Measurements from ENCODE around the gene TMPRSS6. TPM values are rescaled to one million over a fixed set of nuclear protein-coding genes. Genes with fewer than 3 reads are reported as not detected.
A peak's percentile ranks its signal among the peaks of the same experiment; 100 is the strongest.

Gene TMPRSS6
- total and polyA plus RNA-seq, 11 donors, result 0.91 TPM; not detected in 10

DNA sequence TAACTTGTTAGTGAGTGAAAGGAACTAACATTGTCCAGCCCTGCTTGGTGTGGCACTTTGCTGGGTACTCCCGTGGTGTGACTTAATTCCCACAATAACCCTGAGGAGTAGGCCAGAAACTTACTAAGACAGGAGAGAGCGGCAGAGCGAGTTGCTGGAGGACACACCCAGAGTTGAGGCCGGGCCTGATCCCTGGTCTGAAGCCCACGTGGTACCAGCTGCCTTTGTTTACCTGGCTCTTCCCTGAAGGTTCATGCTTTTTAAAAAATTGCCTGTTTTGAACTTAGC is 89.4 kb downstream of the TMPRSS6 start:
- Histone ChIP-seq H3K9me3 (no peaks in the 10 kb centered on the region), H3K4me1 (peaks cover 9 to 80% (median 46%) of the 10 kb centered on the region in 12 donors), H3K36me3 (peaks cover 0 to 20% (median 9%) of the 10 kb centered on the region in 9 donors), H3K27me3 (no peaks in the 10 kb centered on the region), H3K4me3 (peak overlapping the region; percentile 48 to 99 (median 90)), H3K27ac (peak overlapping the region; percentile 87 to 98 (median 96))
- 0 to 4% (median 1%) methylated on average over 5 of the region's 5 CpGs for WGBS, 4 donors
- intact Hi-C loops (cut with DNase I), result loop anchor here in 1 of 10 donors (10.0 kb wide), 1 partner anchor 55 kb away; no protein-coding TSS in a partner anchor
- peak in 1 of 5 donors; percentile 43 for DNase-seq
- no peak for TF ChIP-seq POLR2A (IDR thresholded peaks at IDR 0.05)
- TF ChIP-seq, protein P1, sequence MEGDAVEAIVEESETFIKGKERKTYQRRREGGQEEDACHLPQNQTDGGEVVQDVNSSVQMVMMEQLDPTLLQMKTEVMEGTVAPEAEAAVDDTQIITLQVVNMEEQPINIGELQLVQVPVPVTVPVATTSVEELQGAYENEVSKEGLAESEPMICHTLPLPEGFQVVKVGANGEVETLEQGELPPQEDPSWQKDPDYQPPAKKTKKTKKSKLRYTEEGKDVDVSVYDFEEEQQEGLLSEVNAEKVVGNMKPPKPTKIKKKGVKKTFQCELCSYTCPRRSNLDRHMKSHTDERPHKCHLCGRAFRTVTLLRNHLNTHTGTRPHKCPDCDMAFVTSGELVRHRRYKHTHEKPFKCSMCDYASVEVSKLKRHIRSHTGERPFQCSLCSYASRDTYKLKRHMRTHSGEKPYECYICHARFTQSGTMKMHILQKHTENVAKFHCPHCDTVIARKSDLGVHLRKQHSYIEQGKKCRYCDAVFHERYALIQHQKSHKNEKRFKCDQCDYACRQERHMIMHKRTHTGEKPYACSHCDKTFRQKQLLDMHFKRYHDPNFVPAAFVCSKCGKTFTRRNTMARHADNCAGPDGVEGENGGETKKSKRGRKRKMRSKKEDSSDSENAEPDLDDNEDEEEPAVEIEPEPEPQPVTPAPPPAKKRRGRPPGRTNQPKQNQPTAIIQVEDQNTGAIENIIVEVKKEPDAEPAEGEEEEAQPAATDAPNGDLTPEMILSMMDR (IDR thresholded peaks at IDR 0.05), result no peak
- ATAC-seq, result peak in 3 of 4 donors; percentile 20 to 26 (median 22)

DNA sequence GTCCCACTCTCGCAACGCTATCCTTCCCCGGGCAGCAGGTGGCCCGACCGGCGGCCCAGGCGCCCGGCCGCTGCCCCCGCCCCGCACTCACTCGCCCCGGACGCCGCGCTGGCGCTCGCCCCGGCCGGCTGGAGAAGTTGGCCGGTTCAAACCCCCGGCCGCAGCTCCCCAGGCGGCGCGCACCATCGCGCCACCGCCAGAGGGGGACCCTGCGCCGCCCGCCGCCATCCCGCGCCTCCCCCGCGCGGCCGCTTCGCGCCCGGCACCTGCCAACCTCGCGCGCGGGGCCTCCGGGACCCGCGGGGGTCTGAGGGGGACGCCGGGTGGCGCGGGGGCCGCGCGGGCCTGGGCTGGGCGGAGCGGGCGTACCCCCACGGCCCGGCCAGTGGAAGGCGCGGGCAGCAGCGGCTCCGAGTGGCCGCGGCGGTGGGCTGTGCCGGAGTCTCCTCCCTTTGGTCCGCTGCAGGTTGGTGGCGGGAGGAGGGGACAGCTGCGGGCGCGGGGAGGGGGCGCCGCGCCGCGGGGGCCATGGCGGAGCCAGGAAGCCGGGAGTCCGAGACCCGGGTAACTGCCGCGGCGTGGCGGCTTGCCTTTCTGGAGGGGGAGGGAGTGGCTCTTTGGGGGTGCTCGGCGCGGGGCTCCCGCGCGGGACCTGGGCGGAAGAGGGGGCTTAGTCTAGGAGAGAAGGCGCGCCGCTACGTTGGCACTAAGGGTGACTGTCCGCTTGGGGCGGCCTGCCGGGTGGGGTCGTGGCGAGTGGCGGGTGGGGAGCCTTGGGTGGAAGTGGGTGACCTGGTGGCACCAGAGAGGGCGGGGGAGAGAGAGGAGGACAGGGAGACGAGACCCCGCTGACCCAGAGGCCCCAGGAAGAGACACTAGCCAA is 90.0 kb downstream of the TMPRSS6 start, which contains the start of the genes MPST and TST:
Gene MPST (plus strand): TSS at position 434 of the 883 bp plus-strand sequence. CDS start 95 bp downstream, at position 529.
Gene TST (minus strand): TSS at position 139 of the 883 bp plus-strand sequence. CDS start 715 bp downstream, outside the sequence.
- Histone ChIP-seq H3K4me3 (peak within 1 kb of the TSS; percentile 66 to 99 (median 90)), H3K27ac (peak within 1 kb of the TSS; percentile 87 to 98 (median 96)), H3K4me1 (peaks cover 9 to 80% (median 49%) of the 10 kb centered on the region in 12 donors), H3K36me3 (peaks cover 0 to 14% (median 4%) of the 10 kb centered on the region in 9 donors), H3K9me3 (no peaks in the 10 kb centered on the region), H3K27me3 (no peaks in the 10 kb centered on the region)
- ATAC-seq (peak; percentile 72 to 90 (median 88)), DNase-seq (peak; percentile 86 to 91 (median 90))
- intact Hi-C loops (cut with DNase I), result loop anchor here in 2 of 10 donors (2.0 to 10.0 kb wide), 2 partner anchors 41 to 55 kb away; no protein-coding TSS in a partner anchor
- 0 to 1% (median 0%) methylated on average over 8 to 107 of the region's 107 CpGs for WGBS, 4 donors
- peak; percentile 27 to 85 for TF ChIP-seq POLR2A (IDR thresholded peaks at IDR 0.05)
- TF ChIP-seq, protein P1 (IDR thresholded peaks at IDR 0.05), result peak in 6 of 12 donors; percentile 9 to 41 (median 18)

DNA sequence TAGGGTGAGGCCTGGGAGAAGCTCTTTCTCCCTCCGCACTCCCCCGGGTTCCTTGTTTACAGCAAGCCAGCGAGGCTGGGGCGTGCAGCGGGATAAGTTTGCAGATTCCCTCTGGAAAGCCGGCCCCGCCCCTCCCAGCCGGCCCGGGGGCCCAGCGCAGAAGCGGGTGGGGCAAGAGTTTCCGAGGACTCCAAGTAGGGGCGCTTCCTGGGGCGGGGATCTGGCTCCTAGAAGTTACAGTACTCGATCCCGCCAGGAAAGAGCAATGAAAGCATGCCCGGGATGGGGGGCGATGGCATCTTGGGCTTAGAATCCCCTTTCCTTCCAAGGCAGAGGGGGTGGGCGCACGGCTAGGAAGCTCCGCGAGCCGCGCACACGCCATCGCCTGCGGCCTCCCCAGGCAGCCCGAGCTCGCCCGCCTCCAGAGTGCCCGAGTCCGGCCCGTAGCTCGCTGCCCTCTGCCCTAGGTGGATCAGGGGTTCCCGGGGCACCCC is 90.7 kb downstream of the TMPRSS6 start:
- ATAC-seq, result peak; percentile 30 to 55 (median 44)
- TF ChIP-seq, protein P1 (IDR thresholded peaks at IDR 0.05), result no peak
- no peak for TF ChIP-seq POLR2A (IDR thresholded peaks at IDR 0.05)
- 0 to 2% (median 0%) methylated on average over 19 to 35 of the region's 35 CpGs for WGBS, 4 donors
- H3K9me3 ChIP-seq, result no peaks in the 10 kb centered on the region
- H3K27me3 ChIP-seq, result no peaks in the 10 kb centered on the region
- H3K36me3 ChIP-seq, result peaks cover 0 to 10% (median 0%) of the 10 kb centered on the region in 9 donors
- DNase-seq, result peak; percentile 53 to 82 (median 74)
- H3K27ac ChIP-seq, result peak overlapping the region; percentile 87 to 98 (median 96)
- peak overlapping the region; percentile 66 to 99 (median 90) for H3K4me3 ChIP-seq
- intact Hi-C loops (cut with DNase I), result loop anchor here in 1 of 10 donors (2.0 kb wide), 1 partner anchor 40 kb away; no protein-coding TSS in a partner anchor
- H3K4me1 ChIP-seq, result peaks cover 9 to 81% (median 49%) of the 10 kb centered on the region in 12 donors

Data from heart left ventricle (tissue), 16 donors.